Measurements from ENCODE around the gene AATF.

Gene AATF

DNA sequence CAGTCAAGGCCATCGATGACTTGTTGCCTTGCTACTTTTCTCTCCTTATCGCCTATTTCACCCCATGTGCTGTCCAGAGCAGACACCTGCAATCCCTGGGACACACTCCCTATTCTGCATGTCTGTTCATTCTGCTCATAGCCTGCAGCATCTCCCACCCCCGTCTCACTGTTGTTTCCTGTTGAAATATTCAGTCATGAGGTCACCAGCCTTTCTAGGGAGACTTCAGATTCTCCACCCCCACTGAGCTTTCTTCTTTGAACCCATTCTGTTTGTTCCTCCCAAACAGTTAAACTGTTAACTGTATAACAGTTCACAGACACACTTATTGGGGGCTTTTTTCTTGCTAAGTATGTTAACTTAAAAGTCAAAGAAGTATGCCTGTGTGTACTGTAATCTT lies 94.4 kb downstream of the AATF start:
- no peak for DNase-seq (ENCODE audit: low read depth, low spot score)
- POLR2A ChIA-PET: no interaction called here
- TF ChIP-seq CTCF (IDR thresholded peaks at IDR 0.05; ENCODE audit: insufficient read depth, low read length, missing control alignments): no peak
- CTCF ChIA-PET: interaction anchor here (0.9 to 2.9 kb wide), 5 partner anchors 9 to 440 kb away, joined by 3 to 9 read pairs (median 4); no protein-coding TSS in a partner anchor
- no peak overlapping the region for H3K4me3 ChIP-seq (ENCODE audit: low read depth, low read length)

GRCh38 chr17:37045351-37045922 lies 96.7 kb downstream of the AATF start:
- no peak overlapping the region for H3K4me3 ChIP-seq (ENCODE audit: low read depth, low read length)
- no peak for TF ChIP-seq CTCF (IDR thresholded peaks at IDR 0.05; ENCODE audit: insufficient read depth, low read length, missing control alignments)
- DNase-seq (ENCODE audit: low read depth, low spot score): no peak
- ChIA-PET POLR2A (no interaction called here), CTCF (interaction anchor here (1.0 to 7.5 kb wide), 9 partner anchors 9 to 443 kb away, joined by 3 to 170 read pairs (median 32); partner anchors contain the start of gene MRM1)

DNA sequence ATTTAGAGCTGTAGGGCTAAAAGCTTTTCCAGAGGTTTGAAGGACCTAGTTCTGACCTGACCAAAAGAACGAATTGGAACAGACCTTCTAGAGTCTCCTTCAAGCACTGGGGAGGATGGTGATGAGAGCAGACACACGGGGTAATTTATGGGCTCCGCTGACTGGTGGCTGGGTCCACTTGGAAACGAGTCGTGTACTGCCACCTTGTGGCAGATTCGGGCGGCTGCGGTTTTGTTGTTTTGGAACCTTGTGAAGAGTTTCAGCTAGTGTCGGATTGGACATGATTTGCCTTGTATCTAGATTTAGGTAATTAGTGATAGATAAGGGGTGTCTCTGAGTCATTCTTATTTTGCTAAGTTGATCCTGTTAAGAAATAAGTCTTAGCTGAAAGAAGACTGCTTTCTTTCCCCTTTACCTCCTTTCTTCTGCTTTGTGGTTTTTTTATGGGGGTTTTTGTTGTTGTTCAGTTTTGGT lies 98.9 kb downstream of the AATF start:
- ChIA-PET CTCF (interaction anchor here (0.6 to 7.5 kb wide), 85 partner anchors 9 to 448 kb away, joined by 3 to 170 read pairs (median 4); partner anchors contain the start of genes AATF and MRM1), POLR2A (interaction anchor here (0.7 to 1.0 kb wide), 2 partner anchors 9 to 13 kb away, joined by 3 to 5 read pairs; no protein-coding TSS in a partner anchor)
- TF ChIP-seq CTCF (IDR thresholded peaks at IDR 0.05; ENCODE audit: insufficient read depth, low read length, missing control alignments): peak; percentile 76
- DNase-seq (ENCODE audit: low read depth, low spot score): peak; percentile 36
- no peak overlapping the region for H3K4me3 ChIP-seq (ENCODE audit: low read depth, low read length)

- CTCF ChIA-PET: interaction anchor here (0.8 to 7.5 kb wide), 31 partner anchors 8 to 446 kb away, joined by 3 to 170 read pairs (median 10); partner anchors contain the start of gene MRM1
- POLR2A ChIA-PET: no interaction called here
- no peak for TF ChIP-seq CTCF (IDR thresholded peaks at IDR 0.05; ENCODE audit: insufficient read depth, low read length, missing control alignments)
- DNase-seq (ENCODE audit: low read depth, low spot score): no peak
- no peak overlapping the region for H3K4me3 ChIP-seq (ENCODE audit: low read depth, low read length)
Measured at GRCh38 chr17:37048811-37049210, 100.1 kb downstream of the AATF start.

DNA sequence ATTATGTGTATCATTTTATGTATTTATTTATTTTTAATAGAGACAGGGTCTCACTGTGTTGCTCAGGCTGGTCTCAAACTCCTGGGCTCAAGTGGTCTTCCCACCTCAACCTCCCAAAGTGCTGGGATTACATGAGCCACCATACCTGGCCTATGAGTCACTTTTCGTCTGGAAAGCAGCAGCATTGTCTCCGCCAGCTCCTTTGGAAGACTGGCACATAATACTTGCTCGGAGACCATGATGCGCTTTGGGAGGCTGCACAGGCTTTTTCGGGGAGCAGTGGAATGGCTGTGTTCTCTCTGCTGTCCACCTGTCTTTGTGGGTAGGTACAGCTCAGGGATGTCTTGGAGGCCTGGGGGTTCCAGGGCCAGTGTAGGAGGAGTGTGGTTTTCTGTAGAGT lies 102.2 kb downstream of the AATF start:
- TF ChIP-seq CTCF (IDR thresholded peaks at IDR 0.05; ENCODE audit: insufficient read depth, low read length, missing control alignments): no peak
- ChIA-PET CTCF (interaction anchor here (1.1 to 7.5 kb wide), 4 partner anchors 10 to 423 kb away, joined by 3 to 170 read pairs (median 12); no protein-coding TSS in a partner anchor), POLR2A (no interaction called here)
- no peak for DNase-seq (ENCODE audit: low read depth, low spot score)
- H3K4me3 ChIP-seq (ENCODE audit: low read depth, low read length): no peak overlapping the region

GRCh38 chr17:37051381-37051780 lies 102.6 kb downstream of the AATF start:
- ChIA-PET CTCF (interaction anchor here (1.4 to 7.5 kb wide), 2 partner anchors 419 to 424 kb away, joined by 5 to 170 read pairs; no protein-coding TSS in a partner anchor), POLR2A (no interaction called here)
- H3K4me3 ChIP-seq (ENCODE audit: low read depth, low read length): no peak overlapping the region
- DNase-seq (ENCODE audit: low read depth, low spot score): no peak
- no peak for TF ChIP-seq CTCF (IDR thresholded peaks at IDR 0.05; ENCODE audit: insufficient read depth, low read length, missing control alignments)

Data from AG04449 (cell line).